IMR-90 (cell line): ENCODE data around the gene LMO2. TPM values are rescaled to one million over a fixed set of nuclear protein-coding genes. Genes with fewer than 3 reads are reported as not detected.

ENCODE experiments used
- ATAC-seq: fragments of 200-7000 bp; cut with Tn5 transposase; 2 replicates; pipeline ENCODE4 v1.9.1; 2020; ENCODE audit warnings: low read depth, mild to moderate bottlenecking, moderate library complexity
- BruUV-seq: library from RNA; stranded (reverse); fragments of 400-500 nt; replicated peaks from 2 replicates; lab custom pipeline; 2021; lab: Mats Ljungman, UMichigan
- CTCF ChIA-PET: fragments of 300-600 bp; formaldehyde crosslinking; extraction: SDS; loops from one replicate; lab custom pipeline; 2021; ENCODE audit warnings: antibody characterized with exemption; lab: Yijun Ruan, JAX
- POLR2A ChIA-PET: fragments of 300-600 bp; sonication (Branson Sonifier 250); formaldehyde crosslinking; loops from one replicate; lab custom pipeline; 2022; ENCODE audit warnings: antibody characterized with exemption; ENCODE audit not compliant: unreplicated experiment; lab: Charles Lee
- DNase-seq: peaks from one replicate; pipeline ENCODE4 v3.0.0; 2013
- H2AFZ ChIP-seq: replicated peaks from 2 replicates; pipeline ENCODE3; 2013; ENCODE audit warnings: low read length, mild to moderate bottlenecking; ENCODE audit not compliant: poor library complexity
- H2AK5ac ChIP-seq: 2 replicates; pipeline ENCODE4 v1.6.1; 2013; ENCODE audit warnings: low read depth, low read length, inconsistent platforms
- H2AK9ac ChIP-seq: replicated peaks from 2 replicates; pipeline ENCODE3; 2013; ENCODE audit warnings: mild to moderate bottlenecking, low read depth, low read length, moderate library complexity; ENCODE audit not compliant: poor library complexity
- H2BK120ac ChIP-seq: 2 replicates; pipeline ENCODE4 v1.6.1; 2013; ENCODE audit warnings: low read depth, low read length, inconsistent platforms
- H2BK15ac ChIP-seq: 3 replicates; pipeline ENCODE4 v1.6.1; 2013; ENCODE audit warnings: low read depth, low read length, inconsistent platforms
- H2BK20ac ChIP-seq: 2 replicates; pipeline ENCODE4 v1.6.1; 2013; ENCODE audit warnings: low read depth, mild to moderate bottlenecking, inconsistent platforms, low read length, moderate library complexity
- H2BK5ac ChIP-seq: 2 replicates; pipeline ENCODE4 v1.6.1; 2013; ENCODE audit warnings: mild to moderate bottlenecking, low read depth, low read length, inconsistent platforms; ENCODE audit not compliant: poor library complexity, severe bottlenecking
- H3K14ac ChIP-seq: replicated peaks from 2 replicates; pipeline ENCODE4 v1.6.1; 2013; ENCODE audit warnings: low read depth, low read length, inconsistent platforms
- H3K18ac ChIP-seq: 2 replicates; pipeline ENCODE4 v1.6.1; 2013; ENCODE audit warnings: low read depth, low read length, control low read depth
- H3K23ac ChIP-seq: 2 replicates; pipeline ENCODE4 v1.6.1; 2013; ENCODE audit warnings: low read depth, low read length, inconsistent platforms
- H3K27ac ChIP-seq: 2 replicates; pipeline ENCODE4 v1.5.1; 2013; ENCODE audit warnings: mild to moderate bottlenecking, control low read depth, low read length; ENCODE audit not compliant: insufficient read depth
- H3K27me3 ChIP-seq: 2 replicates; pipeline ENCODE4 v1.6.1; 2013; ENCODE audit warnings: low read length; ENCODE audit not compliant: control insufficient read depth, insufficient read depth
- H3K36me3 ChIP-seq: 2 replicates; pipeline ENCODE4 v1.6.1; 2013; ENCODE audit warnings: low read length, mixed read lengths; ENCODE audit not compliant: control insufficient read depth, insufficient read depth
- H3K4ac ChIP-seq: 2 replicates; pipeline ENCODE4 v1.6.1; 2013; ENCODE audit warnings: low read depth, low read length, inconsistent platforms
- H3K4me1 ChIP-seq: 2 replicates; pipeline ENCODE4 v1.6.1; 2013; ENCODE audit warnings: low read length, mixed read lengths; ENCODE audit not compliant: control insufficient read depth, insufficient read depth
- H3K4me2 ChIP-seq: 2 replicates; pipeline ENCODE4 v1.6.1; 2013; ENCODE audit warnings: low read depth, mild to moderate bottlenecking, control low read depth, low read length, moderate library complexity
- H3K4me3 ChIP-seq: 2 replicates; pipeline ENCODE4 v1.5.1; 2013; ENCODE audit warnings: low read depth, mild to moderate bottlenecking, control low read depth, low read length, moderate library complexity; ENCODE audit not compliant: insufficient read depth
- H3K56ac ChIP-seq: 2 replicates; pipeline ENCODE4 v1.6.1; 2013; ENCODE audit warnings: low read length, inconsistent platforms; ENCODE audit not compliant: insufficient read depth; ENCODE audit errors: extremely low read depth
- H3K79me1 ChIP-seq, 2 experiments: 2 replicates each; pipeline ENCODE4 v1.6.1; 2013; ENCODE audit warnings: low read length in 2 of 2, inconsistent platforms in 1 of 2, low read depth in 1 of 2
- H3K9ac ChIP-seq: 2 replicates; pipeline ENCODE4 v1.6.1; 2013; ENCODE audit warnings: low read depth, low read length, control low read depth
- H3K9me1 ChIP-seq: 2 replicates; pipeline ENCODE4 v1.6.1; 2013; ENCODE audit warnings: low read length, inconsistent platforms; ENCODE audit not compliant: insufficient read depth
- H3K9me3 ChIP-seq: 2 replicates; pipeline ENCODE4 v1.6.1; 2013; ENCODE audit warnings: low read length; ENCODE audit not compliant: control insufficient read depth, insufficient read depth
- H4K20me1 ChIP-seq: 2 replicates; pipeline ENCODE4 v1.6.1; 2013; ENCODE audit warnings: low read length, inconsistent platforms; ENCODE audit not compliant: insufficient read depth
- H4K5ac ChIP-seq: 2 replicates; pipeline ENCODE4 v1.6.1; 2013; ENCODE audit warnings: mild to moderate bottlenecking, low read depth, low read length, control low read depth
- H4K8ac ChIP-seq, 2 experiments: 2 replicates each; pipeline ENCODE4 v1.6.1; 2013; ENCODE audit warnings: low read depth in 2 of 2, low read length in 2 of 2, control low read depth in 1 of 2, inconsistent platforms in 1 of 2
- H4K91ac ChIP-seq: 2 replicates; pipeline ENCODE4 v1.6.1; 2013; ENCODE audit warnings: low read depth, low read length, inconsistent platforms; ENCODE audit not compliant: insufficient read depth
- ELK1 ChIP-seq: fragments of 150-350 bp; IDR thresholded peaks from 2 replicates; pipeline ENCODE4 v1.6.1; 2016; ENCODE audit warnings: low read depth, mild to moderate bottlenecking, low read length, moderate library complexity, borderline replicate concordance
- MXI1 ChIP-seq: IDR thresholded peaks from 2 replicates; pipeline ENCODE4 v1.6.1; 2012; ENCODE audit warnings: low read depth, mild to moderate bottlenecking, low read length, moderate library complexity, borderline replicate concordance
- dilution Hi-C: fragments of 300-500 bp; cut with HindIII; formaldehyde crosslinking; loops from one replicate; pipeline ENCODE4 v1.14.3; 2018; ENCODE audit warnings: low sequenced_read_pairs; ENCODE audit not compliant: unreplicated experiment
- in situ Hi-C: fragments of 300-500 bp; cut with MboI; formaldehyde crosslinking; loops from 3 replicates; pipeline ENCODE4 v1.14.3; 2019; ENCODE audit warnings: low sequenced_read_pairs, inconsistent platforms, mixed read lengths
- intact Hi-C: fragments of 100-400 bp; cut with micrococcal nuclease; formaldehyde crosslinking; loops from 2 replicates; pipeline ENCODE4 v1.10.0; 2022
- polyA plus RNA-seq, 3 experiments: library from polyadenylated mRNA; depleted of rRNA; stranded (reverse); fragments of >200 nt; gene quantifications; 2 replicates each; pipeline ENCODE4 v1.2.3, GENCODE V29; 2012; ENCODE audit warnings: low replicate concordance in 1 of 3
- total RNA-seq: library from RNA; depleted of rRNA; stranded (reverse); fragments of >200 nt; gene quantifications from 2 replicates; pipeline ENCODE4 v1.2.3, GENCODE V29; 2012

LMO2 gene
- total and polyA plus RNA-seq, 2 of the 4 experiments (the other 2 are of a cell fraction), result not detected

DNA sequence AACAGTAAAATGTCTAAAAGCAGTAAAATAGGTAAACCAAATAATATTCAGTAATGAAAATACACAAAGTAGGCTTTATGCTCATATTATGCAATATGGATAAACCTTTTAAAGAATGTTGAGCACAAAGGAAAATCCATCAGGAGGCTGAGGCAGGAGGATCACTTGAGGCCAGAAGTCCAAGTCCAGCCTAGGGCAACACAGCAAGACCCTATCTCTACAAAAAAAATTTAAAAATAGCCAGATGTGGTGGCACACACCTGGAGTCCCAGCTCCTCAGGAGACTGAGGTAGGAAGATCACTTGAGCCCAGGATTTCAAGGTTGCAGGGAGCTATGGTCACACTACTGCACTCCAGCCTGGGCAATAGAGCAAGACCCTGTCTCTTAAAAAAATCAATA, 17.7 kb upstream of the LMO2 start:
- in situ Hi-C loops (no loop called here), dilution Hi-C loops (no loop called here), intact Hi-C loops (no loop called here)
- Histone ChIP-seq H3K23ac (no peak overlapping the region), H3K79me1 (no peaks in the 10 kb centered on the region), H3K9me1 (no peaks in the 10 kb centered on the region), H3K18ac (no peak overlapping the region), H4K8ac (no peak overlapping the region), H3K4me2 (no peak overlapping the region), H2BK120ac (no peak overlapping the region), H3K14ac (no peak overlapping the region), H3K4me3 (no peak overlapping the region), H2BK15ac (no peak overlapping the region), H3K27me3 (peaks cover 14% of the 10 kb centered on the region), H4K91ac (no peak overlapping the region), H3K36me3 (no peaks in the 10 kb centered on the region), H3K4ac (no peak overlapping the region), H3K56ac (no peak overlapping the region), H3K4me1 (peaks cover 3% of the 10 kb centered on the region; the same call in 1 of the 2 replicates), H2AFZ (no peak overlapping the region), H3K27ac (no peak overlapping the region), H2AK5ac (no peak overlapping the region), H4K5ac (no peak overlapping the region), H2AK9ac (no peak overlapping the region), H2BK20ac (no peak overlapping the region), H4K20me1 (no peaks in the 10 kb centered on the region), H3K9ac (no peak overlapping the region), H3K9me3 (no peaks in the 10 kb centered on the region; the same call in 1 of the 2 replicates), H2BK5ac (no peak overlapping the region)
- TF ChIP-seq MXI1 (no peak), ELK1 (no peak)
- no peak for DNase-seq
- CTCF ChIA-PET, result interaction anchor here (0.6 kb wide), 1 partner anchor 23 kb away, joined by 4 read pairs; no protein-coding TSS in a partner anchor
- BruUV-seq, result no TSS peak
- ATAC-seq, result no peak
- POLR2A ChIA-PET, result no interaction called here
